OCI-LY1 (cell line): ENCODE measurements around the gene RDH5.
A peak's percentile ranks its signal among the peaks of the same experiment; 100 is the strongest.

ENCODE experiments used
- H2AFZ ChIP-seq: fragments of 200-600 bp; sonication (generic), shearing (Covaris generic); 2 replicates; pipeline ENCODE4 v1.6.0; 2014; ENCODE audit warnings: antibody characterized with exemption, mild to moderate bottlenecking, low read length
- H3F3A ChIP-seq: fragments of 200-600 bp; sonication (generic), shearing (Covaris generic); 2 replicates; pipeline ENCODE4 v1.6.0; 2014; ENCODE audit warnings: mild to moderate bottlenecking, antibody characterized with exemption, low read length, moderate library complexity; ENCODE audit not compliant: insufficient read depth
- H3K27ac ChIP-seq: fragments of 200-600 bp; sonication (generic); 2 replicates; pipeline ENCODE4 v1.5.1; 2014; ENCODE audit warnings: low read length, mixed run types, mild to moderate bottlenecking, low read depth; ENCODE audit not compliant: poor library complexity, severe bottlenecking
- H3K27me3 ChIP-seq: fragments of 200-600 bp; sonication (generic); 2 replicates; pipeline ENCODE4 v1.6.0; 2014; ENCODE audit warnings: antibody characterized with exemption, mild to moderate bottlenecking, low read length, moderate library complexity; ENCODE audit not compliant: insufficient read depth
- H3K36me3 ChIP-seq: fragments of 200-600 bp; sonication (generic); 2 replicates; pipeline ENCODE4 v1.6.1; 2014; ENCODE audit warnings: mild to moderate bottlenecking, antibody characterized with exemption, low read length, moderate library complexity, mixed read lengths; ENCODE audit not compliant: insufficient read depth
- H3K4me1 ChIP-seq: fragments of 200-600 bp; sonication (generic); 2 replicates; pipeline ENCODE4 v1.5.1; 2014; ENCODE audit warnings: mild to moderate bottlenecking, low read length, moderate library complexity; ENCODE audit not compliant: insufficient read depth, severe bottlenecking
- H3K4me2 ChIP-seq: fragments of 200-600 bp; sonication (generic), shearing (Covaris generic); 2 replicates; pipeline ENCODE4 v1.6.1; 2014; ENCODE audit warnings: low read length
- H3K4me3 ChIP-seq: fragments of 200-600 bp; sonication (generic); 2 replicates; pipeline ENCODE4 v1.5.1; 2014; ENCODE audit warnings: low read length, low read depth, mild to moderate bottlenecking, mixed read lengths; ENCODE audit not compliant: poor library complexity, severe bottlenecking
- H3K79me2 ChIP-seq: fragments of 200-600 bp; shearing (Covaris generic); 2 replicates; pipeline ENCODE4 v1.6.1; 2016; ENCODE audit warnings: mixed run types, low read length, mixed read lengths; ENCODE audit not compliant: insufficient read depth
- H3K9ac ChIP-seq: fragments of 200-600 bp; sonication (generic), shearing (Covaris generic); 2 replicates; pipeline ENCODE4 v1.6.1; 2014; ENCODE audit warnings: mild to moderate bottlenecking, low read length, mixed read lengths
- H3K9me2 ChIP-seq: fragments of 200-600 bp; sonication (generic), shearing (Covaris generic); 2 replicates; pipeline ENCODE4 v1.6.1; 2014; ENCODE audit warnings: low read depth, mild to moderate bottlenecking, low read length, mixed read lengths
- H3K9me3 ChIP-seq: fragments of 200-600 bp; shearing (Covaris generic); 2 replicates; pipeline ENCODE4 v1.6.1; 2014; ENCODE audit warnings: low read length, mixed read lengths
- H4K20me1 ChIP-seq: fragments of 200-600 bp; sonication (generic), shearing (Covaris generic); 2 replicates; pipeline ENCODE4 v1.6.0; 2016; ENCODE audit warnings: mild to moderate bottlenecking, low read length; ENCODE audit not compliant: insufficient read depth
- EZH2 ChIP-seq: fragments of 200-600 bp; sonication (generic), shearing (Covaris generic); IDR thresholded peaks from 2 replicates; pipeline ENCODE4 v1.8.0; 2017; ENCODE audit warnings: borderline replicate concordance, mixed run types, mild to moderate bottlenecking, antibody characterized with exemption, low read length, moderate library complexity, mixed read lengths
- TF ChIP-seq, protein P1 (sequence below): fragments of 200-600 bp; sonication (generic), shearing (Covaris generic); IDR thresholded peaks from 2 replicates; pipeline ENCODE4 v1.5.1; 2017; ENCODE audit warnings: mild to moderate bottlenecking, antibody characterized with exemption, low read length, moderate library complexity, mixed read lengths

RDH5 gene

DNA sequence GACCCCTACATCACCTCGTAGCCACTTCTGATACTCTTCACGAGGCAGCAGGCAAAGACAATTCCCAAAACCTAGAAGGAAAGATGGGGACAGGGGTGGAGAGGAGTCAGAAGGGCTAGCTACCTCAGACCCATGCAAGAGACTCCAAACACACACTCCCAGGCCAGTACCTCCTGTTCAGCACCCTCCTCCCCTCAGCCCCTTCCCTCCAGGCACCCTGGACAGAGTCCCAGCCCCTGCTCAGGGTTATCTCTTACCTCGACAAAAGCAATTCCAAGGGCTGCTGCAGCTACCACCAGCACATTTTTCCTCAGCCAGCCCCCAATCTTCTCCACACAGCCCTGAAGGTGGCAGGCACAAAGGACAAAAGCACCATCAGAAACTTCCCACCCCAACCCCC, 5.4 kb downstream of the RDH5 start:
- H3K27me3 ChIP-seq = no peaks in the 10 kb centered on the region
- H3K4me1 ChIP-seq = peaks cover 49% of the 10 kb centered on the region
- H3K9ac ChIP-seq = no peak overlapping the region
- H3F3A ChIP-seq = peaks cover 3% of the 10 kb centered on the region; the same call in 1 of the 2 replicates
- H3K4me3 ChIP-seq = no peak overlapping the region
- H2AFZ ChIP-seq = no peak overlapping the region
- no peaks in the 10 kb centered on the region for H3K9me3 ChIP-seq
- no peak overlapping the region for H3K4me2 ChIP-seq
- no peak for TF ChIP-seq EZH2
- TF ChIP-seq, protein P1, sequence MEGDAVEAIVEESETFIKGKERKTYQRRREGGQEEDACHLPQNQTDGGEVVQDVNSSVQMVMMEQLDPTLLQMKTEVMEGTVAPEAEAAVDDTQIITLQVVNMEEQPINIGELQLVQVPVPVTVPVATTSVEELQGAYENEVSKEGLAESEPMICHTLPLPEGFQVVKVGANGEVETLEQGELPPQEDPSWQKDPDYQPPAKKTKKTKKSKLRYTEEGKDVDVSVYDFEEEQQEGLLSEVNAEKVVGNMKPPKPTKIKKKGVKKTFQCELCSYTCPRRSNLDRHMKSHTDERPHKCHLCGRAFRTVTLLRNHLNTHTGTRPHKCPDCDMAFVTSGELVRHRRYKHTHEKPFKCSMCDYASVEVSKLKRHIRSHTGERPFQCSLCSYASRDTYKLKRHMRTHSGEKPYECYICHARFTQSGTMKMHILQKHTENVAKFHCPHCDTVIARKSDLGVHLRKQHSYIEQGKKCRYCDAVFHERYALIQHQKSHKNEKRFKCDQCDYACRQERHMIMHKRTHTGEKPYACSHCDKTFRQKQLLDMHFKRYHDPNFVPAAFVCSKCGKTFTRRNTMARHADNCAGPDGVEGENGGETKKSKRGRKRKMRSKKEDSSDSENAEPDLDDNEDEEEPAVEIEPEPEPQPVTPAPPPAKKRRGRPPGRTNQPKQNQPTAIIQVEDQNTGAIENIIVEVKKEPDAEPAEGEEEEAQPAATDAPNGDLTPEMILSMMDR = no peak
- no peaks in the 10 kb centered on the region for H3K79me2 ChIP-seq
- no peak overlapping the region for H3K27ac ChIP-seq
- H3K36me3 ChIP-seq = no peaks in the 10 kb centered on the region
- H3K9me2 ChIP-seq = no peaks in the 10 kb centered on the region
- H4K20me1 ChIP-seq = no peaks in the 10 kb centered on the region

DNA sequence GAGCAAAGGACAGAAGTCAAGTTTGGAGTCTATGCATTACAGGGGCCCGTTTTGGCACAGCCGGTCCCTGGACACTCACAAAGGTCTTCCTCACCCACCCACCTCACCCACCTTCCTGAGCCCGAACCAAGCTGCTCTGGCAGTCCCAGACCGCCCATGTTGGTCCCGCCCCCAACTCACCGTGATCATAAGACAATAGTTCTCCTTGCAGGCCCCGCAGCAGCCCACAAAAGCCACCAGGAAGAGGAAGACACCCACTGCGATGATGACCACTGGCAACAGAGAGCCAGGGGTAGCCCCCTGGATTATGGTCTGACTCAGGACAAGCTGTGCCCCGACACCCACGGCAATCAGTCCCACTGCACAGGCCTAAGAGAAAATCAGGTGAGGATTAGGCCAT, 6.8 kb downstream of the RDH5 start:
- Histone ChIP-seq H3K4me3 (peak overlapping the region; percentile 76), H3K9ac (peak overlapping the region; percentile 82; the same call in 1 of the 2 replicates)
- TF ChIP-seq, protein P1 = no peak
- no peak for TF ChIP-seq EZH2

DNA sequence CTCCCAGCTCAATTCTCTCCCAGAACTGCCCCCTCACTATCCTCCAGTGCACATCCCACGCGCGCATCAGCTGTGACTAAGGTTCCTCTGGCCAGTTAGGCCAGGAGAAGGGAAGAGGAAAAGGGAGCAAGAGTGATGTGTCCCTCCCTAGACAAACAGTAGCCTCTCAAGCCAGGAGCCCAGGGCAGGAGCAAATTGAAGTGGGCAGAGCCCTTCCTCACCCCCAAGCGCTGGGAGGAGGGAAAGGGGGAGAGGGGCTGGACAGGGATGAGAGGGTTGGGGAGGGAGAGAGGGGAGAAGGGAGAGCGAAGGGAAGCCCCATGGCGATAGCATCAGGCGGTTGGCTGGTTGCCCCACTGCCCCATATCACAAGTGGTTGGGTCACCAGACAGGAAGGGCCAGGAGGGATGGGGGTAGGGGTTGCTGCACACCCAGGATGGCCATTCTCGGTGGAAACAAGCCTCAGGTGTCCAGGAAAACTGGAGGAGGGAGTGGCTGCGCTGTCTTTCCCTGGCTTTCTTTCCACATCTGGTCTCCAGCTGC, 7.5 kb downstream of the RDH5 start:
- Histone ChIP-seq H3K79me2 (no peaks in the 10 kb centered on the region), H2AFZ (no peak overlapping the region), H3K27ac (no peak overlapping the region), H3K4me3 (peak overlapping the region; percentile 76), H3K27me3 (no peaks in the 10 kb centered on the region), H3K9me2 (no peaks in the 10 kb centered on the region), H3K9ac (peak overlapping the region; percentile 82), H3K9me3 (no peaks in the 10 kb centered on the region), H3F3A (peaks cover 3% of the 10 kb centered on the region; the same call in 1 of the 2 replicates), H3K36me3 (no peaks in the 10 kb centered on the region), H3K4me1 (peaks cover 47% of the 10 kb centered on the region), H4K20me1 (no peaks in the 10 kb centered on the region), H3K4me2 (peak overlapping the region; percentile 95)
- TF ChIP-seq, protein P1 = no peak
- no peak for TF ChIP-seq EZH2

More for the DNA sequence above, 6.8 kb downstream of the RDH5 start:
- no peaks in the 10 kb centered on the region for H3K9me2 ChIP-seq
- peaks cover 50% of the 10 kb centered on the region for H3K4me1 ChIP-seq
- no peak overlapping the region for H2AFZ ChIP-seq
- H3K27ac ChIP-seq = peak overlapping the region; percentile 19
- no peaks in the 10 kb centered on the region for H3K79me2 ChIP-seq
- peaks cover 3% of the 10 kb centered on the region; the same call in 1 of the 2 replicates for H3F3A ChIP-seq
- H3K36me3 ChIP-seq = no peaks in the 10 kb centered on the region
- H3K9me3 ChIP-seq = no peaks in the 10 kb centered on the region
- no peaks in the 10 kb centered on the region for H3K27me3 ChIP-seq
- H3K4me2 ChIP-seq = peak overlapping the region; percentile 95
- no peaks in the 10 kb centered on the region for H4K20me1 ChIP-seq
